ENCODE measurements around the gene ABCB1.
"Not testable (repeated sequence)": the region's sequence is repeated elsewhere in the genome, so short reads cannot be mapped to it uniquely, and the experiment has no call there.

ABCB1 gene

DNA sequence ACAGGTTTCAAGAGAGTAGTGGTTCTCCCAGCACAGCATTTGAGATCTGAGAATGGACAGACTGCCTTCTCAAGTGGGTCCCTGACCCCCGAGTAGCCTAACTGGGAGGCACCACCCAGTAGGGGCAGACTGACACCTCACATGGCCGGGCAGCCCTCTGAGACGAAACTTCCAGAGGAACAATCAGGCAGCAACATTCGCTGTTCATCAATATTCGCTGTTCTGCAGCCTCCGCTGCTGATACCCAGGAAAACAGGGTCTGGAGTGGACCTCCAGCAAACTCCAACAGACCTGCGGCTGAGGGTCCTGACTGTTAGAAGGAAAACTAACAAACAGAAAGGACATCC is 135.2 kb downstream of the ABCB1 start:
- not testable (repeated sequence) for DNase-seq

DNA sequence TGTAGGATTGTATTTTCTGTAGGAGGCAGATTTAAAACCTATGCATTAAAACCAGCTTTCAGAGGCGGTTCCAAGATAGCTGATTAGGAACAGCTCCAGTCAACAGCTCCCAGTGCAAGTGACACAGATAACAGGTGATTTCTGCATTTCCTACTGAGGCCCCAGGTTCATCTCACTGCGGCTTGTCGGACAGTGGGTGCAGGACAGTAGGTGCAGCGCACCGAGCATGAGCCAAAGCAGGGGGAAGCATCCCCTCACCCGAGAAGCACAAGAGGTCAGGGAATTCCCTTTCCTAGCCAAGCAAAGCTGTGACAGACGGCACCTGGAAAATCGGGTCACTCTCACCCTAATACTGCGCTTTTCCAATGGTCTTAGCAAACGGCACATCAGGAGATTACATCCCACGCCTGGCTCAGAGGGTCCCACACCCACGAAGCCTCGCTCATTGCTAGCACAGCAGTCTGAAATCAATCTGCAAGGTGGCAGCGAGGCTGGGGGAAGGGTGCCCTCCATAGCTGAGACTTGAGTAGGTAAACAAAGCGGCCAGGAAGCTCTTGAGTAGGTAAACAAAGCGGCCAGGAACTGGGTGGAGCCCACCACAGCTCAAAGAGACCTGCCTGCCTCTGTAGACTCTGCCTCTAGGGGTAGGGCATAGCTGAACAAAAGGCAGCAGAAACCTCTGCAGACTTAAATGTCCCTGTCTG is 135.7 kb downstream of the ABCB1 start:
- DNase-seq = not testable (repeated sequence)

- no peak for DNase-seq
These were observed 136.7 kb downstream of the ABCB1 start for GRCh38 chr7:87463982-87464381.

- not testable (repeated sequence) for DNase-seq
These were observed 140.2 kb downstream of the ABCB1 start for GRCh38 chr7:87460444-87460843.

DNA sequence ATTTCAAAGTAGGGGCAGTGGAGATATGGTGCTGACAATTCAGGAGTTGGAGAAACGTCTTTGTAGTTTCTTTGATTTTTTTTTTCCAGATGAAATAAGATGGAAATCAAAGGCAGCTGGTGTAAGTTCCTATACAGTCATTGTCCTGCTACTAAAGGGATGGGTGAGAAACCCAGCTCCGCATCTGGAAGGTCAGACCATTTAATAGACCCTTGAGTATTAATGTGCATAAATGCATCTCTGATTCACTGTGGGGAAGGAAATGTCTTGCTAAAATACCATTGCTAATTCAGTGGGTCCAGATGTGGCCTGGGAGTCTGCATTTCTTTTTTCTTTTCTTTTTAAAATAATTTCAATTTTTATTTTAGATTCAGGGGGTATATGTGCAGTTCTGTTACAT is 140.7 kb downstream of the ABCB1 start:
- DNase-seq = no peak

- no peak for DNase-seq
These were observed 142.5 kb downstream of the ABCB1 start for GRCh38 chr7:87458148-87458547.

DNA sequence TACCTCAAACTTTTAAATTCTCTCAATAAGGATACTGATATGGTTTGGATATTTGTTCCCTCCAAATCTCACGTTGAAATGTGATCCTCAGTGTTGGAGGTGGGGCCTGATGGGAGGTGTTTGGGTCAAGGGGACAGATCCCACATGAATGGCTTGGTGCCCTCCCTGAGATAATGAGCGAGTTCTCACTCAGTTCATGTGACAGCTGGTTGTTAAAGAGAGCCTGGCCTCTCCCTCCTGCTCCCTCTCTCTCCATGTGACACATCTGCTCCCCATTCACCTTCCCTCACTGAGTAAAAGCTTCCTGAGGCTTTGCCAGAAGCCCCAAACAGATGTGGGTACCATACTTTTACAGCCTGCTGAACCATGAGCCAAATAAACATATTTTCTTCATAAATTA is 144.4 kb downstream of the ABCB1 start:
- no peak for DNase-seq
